OCI-LY3 (cell line): ENCODE measurements around the gene PLSCR4.

Experiments used
- EZH2phosphoT487 ChIP-seq: fragments of 200-600 bp; shearing (Covaris generic); IDR thresholded peaks from 2 replicates; pipeline ENCODE4 v1.6.1; 2018; ENCODE audit warnings: antibody characterized with exemption, mixed run types, low read depth
- TF ChIP-seq, protein P1 (sequence below): fragments of 200-600, 300-600 bp; sonication (generic); IDR thresholded peaks from 2 replicates; pipeline ENCODE4 v1.5.1; 2014; ENCODE audit warnings: antibody characterized with exemption, low read length, low read depth

DNA sequence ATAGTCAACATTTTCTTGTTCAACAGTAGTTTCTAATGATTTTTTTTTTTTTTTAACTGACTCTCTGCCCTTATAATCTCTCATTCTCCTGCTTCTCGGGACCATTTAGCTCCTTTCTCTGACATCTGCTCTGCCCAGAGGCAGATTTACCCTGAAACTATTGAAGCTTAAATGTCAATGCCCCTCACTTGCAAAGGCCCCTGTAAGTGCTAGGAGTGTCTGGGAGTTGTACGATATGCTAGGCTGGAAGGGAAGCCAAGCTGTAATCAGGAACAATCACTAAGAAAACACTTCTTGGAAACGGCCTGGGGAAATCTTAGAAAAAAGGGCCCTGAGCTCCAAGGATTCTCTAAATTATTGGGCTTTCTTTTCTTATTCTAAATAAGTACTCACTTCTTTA is 84.1 kb downstream of the PLSCR4 start:
- TF ChIP-seq, protein P1, sequence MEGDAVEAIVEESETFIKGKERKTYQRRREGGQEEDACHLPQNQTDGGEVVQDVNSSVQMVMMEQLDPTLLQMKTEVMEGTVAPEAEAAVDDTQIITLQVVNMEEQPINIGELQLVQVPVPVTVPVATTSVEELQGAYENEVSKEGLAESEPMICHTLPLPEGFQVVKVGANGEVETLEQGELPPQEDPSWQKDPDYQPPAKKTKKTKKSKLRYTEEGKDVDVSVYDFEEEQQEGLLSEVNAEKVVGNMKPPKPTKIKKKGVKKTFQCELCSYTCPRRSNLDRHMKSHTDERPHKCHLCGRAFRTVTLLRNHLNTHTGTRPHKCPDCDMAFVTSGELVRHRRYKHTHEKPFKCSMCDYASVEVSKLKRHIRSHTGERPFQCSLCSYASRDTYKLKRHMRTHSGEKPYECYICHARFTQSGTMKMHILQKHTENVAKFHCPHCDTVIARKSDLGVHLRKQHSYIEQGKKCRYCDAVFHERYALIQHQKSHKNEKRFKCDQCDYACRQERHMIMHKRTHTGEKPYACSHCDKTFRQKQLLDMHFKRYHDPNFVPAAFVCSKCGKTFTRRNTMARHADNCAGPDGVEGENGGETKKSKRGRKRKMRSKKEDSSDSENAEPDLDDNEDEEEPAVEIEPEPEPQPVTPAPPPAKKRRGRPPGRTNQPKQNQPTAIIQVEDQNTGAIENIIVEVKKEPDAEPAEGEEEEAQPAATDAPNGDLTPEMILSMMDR: no peak
- TF ChIP-seq EZH2phosphoT487: no peak
